Peyer's patch (tissue), 4 donors: ENCODE data around the gene MAPT. TPM values are rescaled to one million over a fixed set of nuclear protein-coding genes. Genes with fewer than 3 reads are reported as not detected.

Source experiments
- DNase-seq, 3 donors: peaks; one replicate each; pipeline ENCODE4 v3.0.0-alpha.2; 2017 to 2019
- H3K27ac ChIP-seq, 4 donors: fragments of 200-600 bp; sonication (generic); one replicate each; pipeline ENCODE4 v1.5.1; 2016 to 2019
- H3K27me3 ChIP-seq, 2 donors: fragments of 200-600 bp; sonication (generic); one replicate each; pipeline ENCODE4 v1.5.1; 2019
- H3K36me3 ChIP-seq, 3 donors: fragments of 200-600 bp; sonication (generic); one replicate each; pipeline ENCODE4 v1.5.1; 2016 to 2019
- H3K4me1 ChIP-seq, 4 donors: fragments of 200-600 bp; sonication (generic); one replicate each; pipeline ENCODE4 v1.5.1; 2016 to 2019
- H3K4me3 ChIP-seq, 4 donors: fragments of 200-600 bp; sonication (generic); 1 replicate in 3 of 4; 2 replicates in 1 of 4; pipeline ENCODE4 v1.5.1; 2016 to 2019; ENCODE audit warnings: mild to moderate bottlenecking in 1 of 4
- H3K9me3 ChIP-seq, 4 donors: fragments of 200-600 bp; sonication (generic); one replicate each; pipeline ENCODE4 v1.5.1; 2016 to 2019; ENCODE audit warnings: mild to moderate bottlenecking in 1 of 4
- POLR2A ChIP-seq, 2 donors: fragments of 450-650 bp; IDR thresholded peaks; one replicate each; pipeline ENCODE4 v1.5.1; 2017; ENCODE audit warnings: antibody characterized with exemption in 2 of 2, mild to moderate bottlenecking in 2 of 2, moderate library complexity in 2 of 2
- total RNA-seq, 4 donors: library from RNA; depleted of rRNA; stranded (reverse); fragments of >200 nt; gene quantifications; one replicate each; pipeline ENCODE4 v1.1.0, GENCODE V29; 2016
- TF ChIP-seq, protein P1 (sequence below), 6 experiments: fragments of 450-650 bp in 4 of 6; fragments of 200-600 bp in 2 of 6; sonication (generic) in 1 of 6; IDR thresholded peaks; one replicate each; pipeline ENCODE4 v1.5.1; 2017 to 2019; ENCODE audit warnings: antibody characterized with exemption in 6 of 6, mild to moderate bottlenecking in 3 of 6, moderate library complexity in 1 of 6

Gene MAPT
- total RNA-seq, 4 donors from 2014 or later, result 0.35 to 1.6 (median 0.94) TPM; not detected in 1

DNA sequence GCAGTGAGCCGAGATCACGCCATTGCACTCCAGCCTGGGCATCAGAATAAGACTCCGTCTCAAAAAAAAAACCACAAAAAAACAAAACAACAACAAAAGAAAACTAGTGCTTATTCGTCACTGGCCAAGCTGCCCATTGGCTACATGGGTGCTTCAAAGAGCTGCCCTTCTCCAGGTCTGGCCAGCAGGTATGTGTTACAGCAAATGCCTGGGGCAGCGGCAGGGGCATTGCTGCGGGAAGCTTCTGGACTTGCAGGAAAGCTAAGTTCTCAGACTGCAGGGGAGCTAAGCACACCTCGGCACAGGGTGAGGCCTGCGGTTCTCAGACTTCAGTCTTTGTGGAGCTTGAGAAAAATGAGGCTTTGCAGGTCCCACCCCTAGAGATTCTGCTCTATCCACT lies 100.6 kb downstream of the MAPT start:
- Histone ChIP-seq H3K27ac (no peak overlapping the region), H3K4me3 (no peak overlapping the region), H3K9me3 (no peaks in the 10 kb centered on the region), H3K27me3 (no peaks in the 10 kb centered on the region), H3K36me3 (no peaks in the 10 kb centered on the region), H3K4me1 (no peaks in the 10 kb centered on the region)
- no peak for DNase-seq
- TF ChIP-seq, protein P1, sequence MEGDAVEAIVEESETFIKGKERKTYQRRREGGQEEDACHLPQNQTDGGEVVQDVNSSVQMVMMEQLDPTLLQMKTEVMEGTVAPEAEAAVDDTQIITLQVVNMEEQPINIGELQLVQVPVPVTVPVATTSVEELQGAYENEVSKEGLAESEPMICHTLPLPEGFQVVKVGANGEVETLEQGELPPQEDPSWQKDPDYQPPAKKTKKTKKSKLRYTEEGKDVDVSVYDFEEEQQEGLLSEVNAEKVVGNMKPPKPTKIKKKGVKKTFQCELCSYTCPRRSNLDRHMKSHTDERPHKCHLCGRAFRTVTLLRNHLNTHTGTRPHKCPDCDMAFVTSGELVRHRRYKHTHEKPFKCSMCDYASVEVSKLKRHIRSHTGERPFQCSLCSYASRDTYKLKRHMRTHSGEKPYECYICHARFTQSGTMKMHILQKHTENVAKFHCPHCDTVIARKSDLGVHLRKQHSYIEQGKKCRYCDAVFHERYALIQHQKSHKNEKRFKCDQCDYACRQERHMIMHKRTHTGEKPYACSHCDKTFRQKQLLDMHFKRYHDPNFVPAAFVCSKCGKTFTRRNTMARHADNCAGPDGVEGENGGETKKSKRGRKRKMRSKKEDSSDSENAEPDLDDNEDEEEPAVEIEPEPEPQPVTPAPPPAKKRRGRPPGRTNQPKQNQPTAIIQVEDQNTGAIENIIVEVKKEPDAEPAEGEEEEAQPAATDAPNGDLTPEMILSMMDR (IDR thresholded peaks at IDR 0.05), result no peak
- TF ChIP-seq POLR2A (IDR thresholded peaks at IDR 0.05), result no peak

DNA sequence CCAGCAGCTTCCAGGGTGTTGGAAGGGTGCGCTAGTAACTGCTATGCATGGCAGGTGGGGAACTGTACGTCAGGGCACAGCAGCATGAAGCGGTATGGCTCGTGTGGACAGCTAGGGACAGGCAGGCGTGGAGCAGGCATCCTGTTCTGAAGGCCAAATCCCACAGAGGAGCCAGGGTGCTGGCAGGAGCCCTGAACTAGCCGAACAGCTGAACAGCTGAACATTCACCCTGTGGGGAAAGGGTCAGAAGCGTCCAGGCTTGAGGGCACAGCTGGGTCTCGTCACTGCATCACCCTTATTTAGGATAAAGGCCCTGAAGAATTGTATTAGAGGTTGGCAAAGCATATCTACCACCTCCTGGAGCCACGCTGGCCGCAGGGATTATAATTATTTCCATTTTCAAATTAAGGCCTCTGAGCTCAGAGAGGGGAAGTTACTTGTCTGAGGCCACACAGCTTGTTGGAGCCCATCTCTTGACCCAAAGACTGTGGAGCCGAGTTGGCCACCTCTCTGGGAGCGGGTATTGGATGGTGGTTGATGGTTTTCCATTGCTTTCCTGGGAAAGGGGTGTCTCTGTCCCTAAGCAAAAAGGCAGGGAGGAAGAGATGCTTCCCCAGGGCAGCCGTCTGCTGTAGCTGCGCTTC lies 101.4 kb downstream of the MAPT start:
- TF ChIP-seq, protein P1 (IDR thresholded peaks at IDR 0.05), result no peak
- TF ChIP-seq POLR2A (IDR thresholded peaks at IDR 0.05), result no peak
- no peaks in the 10 kb centered on the region for H3K4me1 ChIP-seq
- DNase-seq, result no peak
- no peaks in the 10 kb centered on the region for H3K9me3 ChIP-seq
- H3K27ac ChIP-seq, result no peak overlapping the region
- H3K36me3 ChIP-seq, result no peaks in the 10 kb centered on the region
- H3K27me3 ChIP-seq, result no peaks in the 10 kb centered on the region
- H3K4me3 ChIP-seq, result no peak overlapping the region

DNA sequence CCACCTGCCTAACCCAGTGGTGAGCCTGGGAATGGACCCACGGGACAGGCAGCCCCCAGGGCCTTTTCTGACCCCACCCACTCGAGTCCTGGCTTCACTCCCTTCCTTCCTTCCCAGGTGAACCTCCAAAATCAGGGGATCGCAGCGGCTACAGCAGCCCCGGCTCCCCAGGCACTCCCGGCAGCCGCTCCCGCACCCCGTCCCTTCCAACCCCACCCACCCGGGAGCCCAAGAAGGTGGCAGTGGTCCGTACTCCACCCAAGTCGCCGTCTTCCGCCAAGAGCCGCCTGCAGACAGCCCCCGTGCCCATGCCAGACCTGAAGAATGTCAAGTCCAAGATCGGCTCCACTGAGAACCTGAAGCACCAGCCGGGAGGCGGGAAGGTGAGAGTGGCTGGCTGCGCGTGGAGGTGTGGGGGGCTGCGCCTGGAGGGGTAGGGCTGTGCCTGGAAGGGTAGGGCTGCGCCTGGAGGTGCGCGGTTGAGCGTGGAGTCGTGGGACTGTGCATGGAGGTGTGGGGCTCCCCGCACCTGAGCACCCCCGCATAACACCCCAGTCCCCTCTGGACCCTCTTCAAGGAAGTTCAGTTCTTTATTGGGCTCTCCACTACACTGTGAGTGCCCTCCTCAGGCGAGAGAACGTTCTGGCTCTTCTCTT lies 102.1 kb downstream of the MAPT start:
- no peaks in the 10 kb centered on the region for H3K9me3 ChIP-seq
- H3K4me3 ChIP-seq, result no peak overlapping the region
- H3K36me3 ChIP-seq, result no peaks in the 10 kb centered on the region
- H3K27me3 ChIP-seq, result no peaks in the 10 kb centered on the region
- H3K27ac ChIP-seq, result no peak overlapping the region
- TF ChIP-seq POLR2A (IDR thresholded peaks at IDR 0.05), result no peak
- TF ChIP-seq, protein P1 (IDR thresholded peaks at IDR 0.05), result no peak
- H3K4me1 ChIP-seq, result no peaks in the 10 kb centered on the region
- DNase-seq, result no peak

DNA sequence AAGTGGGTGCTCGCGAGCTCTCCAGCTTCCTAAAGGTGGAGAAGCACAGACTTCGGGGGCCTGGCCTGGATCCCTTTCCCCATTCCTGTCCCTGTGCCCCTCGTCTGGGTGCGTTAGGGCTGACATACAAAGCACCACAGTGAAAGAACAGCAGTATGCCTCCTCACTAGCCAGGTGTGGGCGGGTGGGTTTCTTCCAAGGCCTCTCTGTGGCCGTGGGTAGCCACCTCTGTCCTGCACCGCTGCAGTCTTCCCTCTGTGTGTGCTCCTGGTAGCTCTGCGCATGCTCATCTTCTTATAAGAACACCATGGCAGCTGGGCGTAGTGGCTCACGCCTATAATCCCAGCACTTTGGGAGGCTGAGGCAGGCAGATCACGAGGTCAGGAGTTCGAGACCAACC lies 102.8 kb downstream of the MAPT start:
- Histone ChIP-seq H3K4me3 (no peak overlapping the region), H3K36me3 (no peaks in the 10 kb centered on the region), H3K27ac (no peak overlapping the region), H3K27me3 (no peaks in the 10 kb centered on the region), H3K4me1 (no peaks in the 10 kb centered on the region), H3K9me3 (no peaks in the 10 kb centered on the region)
- DNase-seq, result no peak
- no peak for TF ChIP-seq POLR2A (IDR thresholded peaks at IDR 0.05)
- TF ChIP-seq, protein P1 (IDR thresholded peaks at IDR 0.05), result no peak

DNA sequence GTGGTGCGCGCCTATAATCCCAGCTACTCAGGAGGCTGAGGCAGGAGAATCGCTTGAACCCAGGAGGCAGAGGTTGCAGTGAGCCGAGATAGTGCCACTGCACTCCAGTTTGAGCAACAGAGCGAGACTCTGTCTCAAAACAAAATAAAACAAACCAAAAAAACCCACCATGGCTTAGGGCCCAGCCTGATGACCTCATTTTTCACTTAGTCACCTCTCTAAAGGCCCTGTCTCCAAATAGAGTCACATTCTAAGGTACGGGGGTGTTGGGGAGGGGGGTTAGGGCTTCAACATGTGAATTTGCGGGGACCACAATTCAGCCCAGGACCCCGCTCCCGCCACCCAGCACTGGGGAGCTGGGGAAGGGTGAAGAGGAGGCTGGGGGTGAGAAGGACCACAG lies 103.3 kb downstream of the MAPT start:
- no peaks in the 10 kb centered on the region for H3K27me3 ChIP-seq
- peaks cover 0 to under 1% (median 0%) of the 10 kb centered on the region in 4 donors for H3K4me1 ChIP-seq
- no peaks in the 10 kb centered on the region for H3K9me3 ChIP-seq
- TF ChIP-seq, protein P1 (IDR thresholded peaks at IDR 0.05), result no peak
- TF ChIP-seq POLR2A (IDR thresholded peaks at IDR 0.05), result no peak
- no peaks in the 10 kb centered on the region for H3K36me3 ChIP-seq
- no peak for DNase-seq
- H3K4me3 ChIP-seq, result no peak overlapping the region
- no peak overlapping the region for H3K27ac ChIP-seq
